Neural cell (in vitro differentiated cells): Measurements from ENCODE around the gene RBM27. TPM values are rescaled to one million over a fixed set of nuclear protein-coding genes. Genes with fewer than 3 reads are reported as not detected.

Experiments
- H2AFZ ChIP-seq: fragments of 200-600, 300-800 bp; sonication (generic), shearing (Covaris generic); 2 replicates; pipeline ENCODE4 v1.6.0; 2014; ENCODE audit warnings: low read depth, mild to moderate bottlenecking, antibody characterized with exemption, low read length, moderate library complexity
- H3F3A ChIP-seq: fragments of 200-600 bp; shearing (Covaris generic); 2 replicates; pipeline ENCODE4 v1.6.1; 2016; ENCODE audit warnings: mild to moderate bottlenecking, moderate library complexity, mixed read lengths, antibody characterized with exemption, low read length; ENCODE audit not compliant: insufficient read depth, poor library complexity, severe bottlenecking
- H3K27ac ChIP-seq: fragments of 200-600, 300-800 bp; sonication (generic), shearing (Covaris generic); 2 replicates; pipeline ENCODE4 v1.5.1; 2014; ENCODE audit warnings: mild to moderate bottlenecking, low read length, moderate library complexity
- H3K27me3 ChIP-seq: fragments of 300-800, 200-600 bp; sonication (generic), shearing (Covaris generic); 2 replicates; pipeline ENCODE4 v1.6.0; 2014; ENCODE audit warnings: mild to moderate bottlenecking, low read depth, low read length, moderate library complexity; ENCODE audit not compliant: insufficient read depth
- H3K36me3 ChIP-seq: fragments of 300-800, 200-600 bp; sonication (generic), shearing (Covaris generic); 2 replicates; pipeline ENCODE4 v1.5.1; 2014; ENCODE audit warnings: mild to moderate bottlenecking, antibody characterized with exemption, low read length, moderate library complexity; ENCODE audit not compliant: insufficient read depth
- H3K4me2 ChIP-seq: fragments of 300-800, 200-600 bp; sonication (generic), shearing (Covaris generic); 2 replicates; pipeline ENCODE4 v1.6.0; 2014; ENCODE audit warnings: mild to moderate bottlenecking, low read length
- H3K4me3 ChIP-seq: fragments of 300-800, 200-600 bp; sonication (generic), shearing (Covaris generic); 2 replicates; pipeline ENCODE4 v1.5.1; 2014; ENCODE audit warnings: mild to moderate bottlenecking, low read length, moderate library complexity
- H3K79me2 ChIP-seq: fragments of 200-600 bp; shearing (Covaris generic); replicated peaks from 2 replicates; pipeline ENCODE4 v1.6.0; 2014; ENCODE audit warnings: mild to moderate bottlenecking, low read length, moderate library complexity; ENCODE audit not compliant: insufficient read depth
- H3K9ac ChIP-seq: fragments of 300-800, 200-600 bp; sonication (generic), shearing (Covaris generic); 2 replicates; pipeline ENCODE4 v1.6.1; 2016; ENCODE audit warnings: mild to moderate bottlenecking, low read length, mixed read lengths
- H3K9me2 ChIP-seq: fragments of 200-600 bp; shearing (Covaris generic); 2 replicates; pipeline ENCODE4 v1.6.1; 2016; ENCODE audit warnings: mild to moderate bottlenecking, low read length, mixed read lengths; ENCODE audit not compliant: insufficient read depth
- H3K9me3 ChIP-seq: fragments of 200-600, 300-800 bp; sonication (generic), shearing (Covaris generic); 2 replicates; pipeline ENCODE4 v1.6.1; 2016; ENCODE audit warnings: mild to moderate bottlenecking, mixed run types, low read length, moderate library complexity, mixed read lengths
- H4K20me1 ChIP-seq: fragments of 200-600 bp; shearing (Covaris generic); 2 replicates; pipeline ENCODE4 v1.6.1; 2016; ENCODE audit warnings: mild to moderate bottlenecking, mixed run types; ENCODE audit not compliant: insufficient read depth
- EP300 ChIP-seq: fragments of 450-650 bp; conservative IDR thresholded peaks from 2 replicates; pipeline ENCODE4 v1.6.1; 2014; ENCODE audit warnings: antibody characterized with exemption, mild to moderate bottlenecking, moderate library complexity; ENCODE audit not compliant: poor library complexity, severe bottlenecking
- EZH2 ChIP-seq: fragments of 200-600, 300-800 bp; shearing (Covaris generic), sonication (generic); IDR thresholded peaks from 2 replicates; pipeline ENCODE4 v1.6.1; 2014; ENCODE audit warnings: antibody characterized with exemption, low read length, borderline replicate concordance, mild to moderate bottlenecking; ENCODE audit not compliant: insufficient read depth, poor library complexity, severe bottlenecking
- MXI1 ChIP-seq: fragments of 450-650 bp; conservative IDR thresholded peaks from 2 replicates; pipeline ENCODE4 v1.6.1; 2014; ENCODE audit warnings: antibody characterized with exemption, mild to moderate bottlenecking; ENCODE audit not compliant: poor library complexity, severe bottlenecking
- POLR2AphosphoS5 ChIP-seq: IDR thresholded peaks from 2 replicates; pipeline ENCODE4 v1.6.1; 2012
- RAD21 ChIP-seq: fragments of 450-650 bp; conservative IDR thresholded peaks from 2 replicates; pipeline ENCODE4 v1.6.1; 2014; ENCODE audit warnings: antibody characterized with exemption, mild to moderate bottlenecking, moderate library complexity
- SMC3 ChIP-seq: fragments of 450-650 bp; conservative IDR thresholded peaks from 2 replicates; pipeline ENCODE4 v1.6.1; 2014; ENCODE audit warnings: antibody characterized with exemption, mild to moderate bottlenecking, moderate library complexity; ENCODE audit not compliant: poor library complexity
- TAF1 ChIP-seq: IDR thresholded peaks from 2 replicates; pipeline ENCODE4 v1.6.1; 2012; ENCODE audit warnings: low read depth
- polyA plus RNA-seq: library from polyadenylated mRNA; depleted of rRNA; stranded (reverse); fragments of >200 nt; gene quantifications from 2 replicates; pipeline ENCODE4 v1.2.3, GENCODE V29; 2014
- TF ChIP-seq, protein P1 (sequence below): IDR thresholded peaks from 2 replicates; pipeline ENCODE4 v1.6.1; 2012; ENCODE audit warnings: borderline replicate concordance
- TF ChIP-seq, protein P2 (sequence below): fragments of 450-650 bp; IDR thresholded peaks from 2 replicates; pipeline ENCODE4 v1.5.1; 2014; ENCODE audit warnings: antibody characterized with exemption, mild to moderate bottlenecking, moderate library complexity; ENCODE audit not compliant: poor library complexity, severe bottlenecking

RBM27 gene
- polyA plus RNA-seq, 1 donor from 2014 or later = 23.2 TPM

DNA sequence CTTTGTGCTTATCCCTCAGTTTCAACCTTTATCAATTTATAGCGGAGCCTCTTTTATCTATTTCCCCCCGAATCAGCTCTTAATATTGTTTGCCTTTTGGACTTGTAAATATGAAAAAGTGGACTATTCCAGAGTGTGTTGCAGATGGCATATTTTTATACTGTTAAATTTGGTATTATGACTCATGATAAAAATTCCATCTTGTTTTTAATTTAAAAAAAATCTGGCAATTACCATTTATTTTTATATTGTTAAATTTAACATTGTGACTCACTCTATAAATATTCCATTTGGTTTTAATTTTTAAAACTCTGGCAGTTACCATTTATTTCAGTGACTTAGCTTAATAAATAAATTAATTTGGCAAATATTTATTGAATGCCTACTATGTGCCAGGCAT is 37.5 kb downstream of the RBM27 start:
- no peak overlapping the region for H3K4me2 ChIP-seq
- H3K9ac ChIP-seq = no peak overlapping the region
- no peaks in the 10 kb centered on the region for H3K27me3 ChIP-seq
- no peaks in the 10 kb centered on the region for H3K79me2 ChIP-seq
- H2AFZ ChIP-seq = no peak overlapping the region
- H3K9me3 ChIP-seq = no peaks in the 10 kb centered on the region
- no peaks in the 10 kb centered on the region for H3F3A ChIP-seq
- H3K27ac ChIP-seq = no peak overlapping the region
- H3K9me2 ChIP-seq = no peaks in the 10 kb centered on the region
- peaks cover 4% of the 10 kb centered on the region for H3K36me3 ChIP-seq
- no peaks in the 10 kb centered on the region for H4K20me1 ChIP-seq
- H3K4me3 ChIP-seq = no peak overlapping the region
- TF ChIP-seq POLR2AphosphoS5 = no peak
- TF ChIP-seq EP300 = no peak
- TF ChIP-seq EZH2 = no peak
- no peak for TF ChIP-seq SMC3
- TF ChIP-seq RAD21 = no peak
- TF ChIP-seq, protein P1, sequence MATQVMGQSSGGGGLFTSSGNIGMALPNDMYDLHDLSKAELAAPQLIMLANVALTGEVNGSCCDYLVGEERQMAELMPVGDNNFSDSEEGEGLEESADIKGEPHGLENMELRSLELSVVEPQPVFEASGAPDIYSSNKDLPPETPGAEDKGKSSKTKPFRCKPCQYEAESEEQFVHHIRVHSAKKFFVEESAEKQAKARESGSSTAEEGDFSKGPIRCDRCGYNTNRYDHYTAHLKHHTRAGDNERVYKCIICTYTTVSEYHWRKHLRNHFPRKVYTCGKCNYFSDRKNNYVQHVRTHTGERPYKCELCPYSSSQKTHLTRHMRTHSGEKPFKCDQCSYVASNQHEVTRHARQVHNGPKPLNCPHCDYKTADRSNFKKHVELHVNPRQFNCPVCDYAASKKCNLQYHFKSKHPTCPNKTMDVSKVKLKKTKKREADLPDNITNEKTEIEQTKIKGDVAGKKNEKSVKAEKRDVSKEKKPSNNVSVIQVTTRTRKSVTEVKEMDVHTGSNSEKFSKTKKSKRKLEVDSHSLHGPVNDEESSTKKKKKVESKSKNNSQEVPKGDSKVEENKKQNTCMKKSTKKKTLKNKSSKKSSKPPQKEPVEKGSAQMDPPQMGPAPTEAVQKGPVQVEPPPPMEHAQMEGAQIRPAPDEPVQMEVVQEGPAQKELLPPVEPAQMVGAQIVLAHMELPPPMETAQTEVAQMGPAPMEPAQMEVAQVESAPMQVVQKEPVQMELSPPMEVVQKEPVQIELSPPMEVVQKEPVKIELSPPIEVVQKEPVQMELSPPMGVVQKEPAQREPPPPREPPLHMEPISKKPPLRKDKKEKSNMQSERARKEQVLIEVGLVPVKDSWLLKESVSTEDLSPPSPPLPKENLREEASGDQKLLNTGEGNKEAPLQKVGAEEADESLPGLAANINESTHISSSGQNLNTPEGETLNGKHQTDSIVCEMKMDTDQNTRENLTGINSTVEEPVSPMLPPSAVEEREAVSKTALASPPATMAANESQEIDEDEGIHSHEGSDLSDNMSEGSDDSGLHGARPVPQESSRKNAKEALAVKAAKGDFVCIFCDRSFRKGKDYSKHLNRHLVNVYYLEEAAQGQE = no peak
- TF ChIP-seq, protein P2, sequence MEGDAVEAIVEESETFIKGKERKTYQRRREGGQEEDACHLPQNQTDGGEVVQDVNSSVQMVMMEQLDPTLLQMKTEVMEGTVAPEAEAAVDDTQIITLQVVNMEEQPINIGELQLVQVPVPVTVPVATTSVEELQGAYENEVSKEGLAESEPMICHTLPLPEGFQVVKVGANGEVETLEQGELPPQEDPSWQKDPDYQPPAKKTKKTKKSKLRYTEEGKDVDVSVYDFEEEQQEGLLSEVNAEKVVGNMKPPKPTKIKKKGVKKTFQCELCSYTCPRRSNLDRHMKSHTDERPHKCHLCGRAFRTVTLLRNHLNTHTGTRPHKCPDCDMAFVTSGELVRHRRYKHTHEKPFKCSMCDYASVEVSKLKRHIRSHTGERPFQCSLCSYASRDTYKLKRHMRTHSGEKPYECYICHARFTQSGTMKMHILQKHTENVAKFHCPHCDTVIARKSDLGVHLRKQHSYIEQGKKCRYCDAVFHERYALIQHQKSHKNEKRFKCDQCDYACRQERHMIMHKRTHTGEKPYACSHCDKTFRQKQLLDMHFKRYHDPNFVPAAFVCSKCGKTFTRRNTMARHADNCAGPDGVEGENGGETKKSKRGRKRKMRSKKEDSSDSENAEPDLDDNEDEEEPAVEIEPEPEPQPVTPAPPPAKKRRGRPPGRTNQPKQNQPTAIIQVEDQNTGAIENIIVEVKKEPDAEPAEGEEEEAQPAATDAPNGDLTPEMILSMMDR = no peak
- no peak for TF ChIP-seq TAF1
- TF ChIP-seq MXI1 = no peak

DNA sequence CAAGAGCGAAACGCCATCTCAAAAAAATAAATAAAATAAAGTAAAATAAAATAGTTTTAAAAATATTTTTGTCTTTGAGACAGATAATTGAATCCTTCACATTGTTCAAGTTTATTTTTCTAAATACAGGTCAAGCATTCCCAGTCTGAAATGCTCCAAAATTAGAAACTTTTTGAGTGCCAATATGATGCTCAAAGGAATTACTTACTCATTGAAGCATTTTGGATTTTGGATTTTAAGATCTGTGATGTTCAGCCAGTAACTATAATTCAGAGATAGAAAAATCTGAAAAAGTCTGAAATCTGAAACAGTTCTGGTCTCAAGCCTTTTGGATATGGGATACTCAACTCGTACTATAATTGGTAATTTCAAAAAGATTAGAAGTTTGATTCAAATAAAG is 39.8 kb downstream of the RBM27 start:
- TF ChIP-seq EZH2 (no peak), SMC3 (no peak), TAF1 (no peak), POLR2AphosphoS5 (no peak), MXI1 (no peak), EP300 (no peak), RAD21 (no peak)
- TF ChIP-seq, protein P2 = no peak
- TF ChIP-seq, protein P1 = no peak
- Histone ChIP-seq H3K27ac (no peak overlapping the region), H3K9me2 (no peaks in the 10 kb centered on the region), H3K9me3 (no peaks in the 10 kb centered on the region), H4K20me1 (no peaks in the 10 kb centered on the region), H3K4me3 (no peak overlapping the region), H3K36me3 (no peaks in the 10 kb centered on the region), H3F3A (no peaks in the 10 kb centered on the region), H2AFZ (no peak overlapping the region), H3K79me2 (no peaks in the 10 kb centered on the region), H3K4me2 (no peak overlapping the region), H3K9ac (no peak overlapping the region), H3K27me3 (no peaks in the 10 kb centered on the region)
